Tibial artery (tissue), 4 donors: ENCODE data around the gene SV2B.

Experiments
- DNase-seq, 2 donors: peaks; one replicate each; pipeline ENCODE4 v3.0.0-alpha.2; 2019
- H3K27ac ChIP-seq, 2 donors: fragments of 200-600 bp; sonication (generic) in 1 of 2; 1 replicate in 1 of 2; 2 replicates in 1 of 2; pipeline ENCODE4 v1.5.1; 2018 to 2019; ENCODE audit warnings: mild to moderate bottlenecking in 1 of 2
- H3K27me3 ChIP-seq, 2 donors: fragments of 200-600 bp; sonication (generic) in 1 of 2; one replicate each; pipeline versions ENCODE4 v1.5.1 to v1.6.0; 2016 to 2019
- H3K36me3 ChIP-seq, 3 donors: fragments of 200-600 bp; sonication (generic) in 2 of 3; one replicate each; pipeline ENCODE4 v1.5.1; 2016 to 2019; ENCODE audit warnings: mild to moderate bottlenecking in 2 of 3
- H3K4me1 ChIP-seq, 4 donors: fragments of 200-600 bp; sonication (generic) in 2 of 4; 1 replicate in 3 of 4; 2 replicates in 1 of 4; pipeline ENCODE4 v1.5.1; 2016 to 2019
- H3K4me3 ChIP-seq, 2 donors: fragments of 200-600 bp; sonication (generic) in 1 of 2; 1 replicate in 1 of 2; 2 replicates in 1 of 2; pipeline ENCODE4 v1.5.1; 2018 to 2019; ENCODE audit warnings: mild to moderate bottlenecking in 2 of 2
- H3K9me3 ChIP-seq, 3 donors: fragments of 200-600 bp; sonication (generic) in 1 of 3; one replicate each; pipeline ENCODE4 v1.5.1; 2016 to 2019
- intact Hi-C: fragments of 100-400 bp; cut with DNase I; formaldehyde crosslinking; loops from one replicate; pipeline ENCODE4 v1.15.0; 2023; ENCODE audit warnings: low total_unique reads
- TF ChIP-seq, protein P1 (sequence below), 2 experiments: fragments of 200-600 bp in 1 of 2; fragments of 450-650 bp in 1 of 2; IDR thresholded peaks; one replicate each; pipeline ENCODE4 v1.5.1; 2017 to 2019; ENCODE audit warnings: antibody characterized with exemption in 2 of 2, mild to moderate bottlenecking in 1 of 2, moderate library complexity in 1 of 2

Gene SV2B

DNA sequence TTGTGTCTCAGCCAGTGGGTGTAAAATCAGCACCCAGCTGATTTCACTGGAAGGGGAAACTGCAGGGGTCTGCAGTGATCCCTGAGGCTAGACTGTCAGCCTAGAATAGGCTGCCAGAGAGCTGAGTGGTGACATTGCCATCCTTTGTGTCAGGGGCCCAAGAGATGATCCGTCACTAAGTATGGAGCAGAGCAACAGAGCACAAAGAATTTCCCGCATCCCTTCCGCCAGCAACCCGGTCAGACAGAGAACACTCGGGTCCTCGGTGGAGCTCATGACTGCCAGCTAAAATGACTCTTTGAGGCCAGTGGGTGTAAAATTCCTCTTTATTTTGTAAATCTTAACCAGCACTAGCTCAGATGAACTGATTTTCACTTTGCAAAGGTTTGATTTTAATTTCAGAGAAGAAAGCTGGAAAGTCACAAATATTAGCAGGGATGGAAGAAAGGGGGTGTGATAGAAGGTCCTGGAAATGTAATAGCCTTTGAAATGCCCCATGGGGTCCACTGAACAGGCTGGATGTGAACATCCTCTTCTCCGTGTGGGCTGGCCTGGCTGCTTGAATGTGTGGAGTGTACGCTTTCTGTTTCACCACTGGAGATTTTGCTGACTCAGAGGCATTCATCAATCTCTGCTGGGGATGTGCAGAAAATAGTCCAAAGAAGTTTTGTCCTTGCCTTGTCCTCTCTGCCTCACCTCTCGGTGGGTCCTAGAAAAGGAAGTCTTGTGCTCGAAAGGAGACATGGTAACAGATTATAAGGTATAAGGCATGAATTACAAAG is 138.8 kb downstream of the SV2B start:
- Histone ChIP-seq H3K4me1 (no peaks in the 10 kb centered on the region), H3K9me3 (no peaks in the 10 kb centered on the region), H3K36me3 (no peaks in the 10 kb centered on the region), H3K27ac (no peak overlapping the region), H3K27me3 (no peaks in the 10 kb centered on the region), H3K4me3 (no peak overlapping the region)
- intact Hi-C loops: no loop called here
- no peak for DNase-seq
- TF ChIP-seq, protein P1, sequence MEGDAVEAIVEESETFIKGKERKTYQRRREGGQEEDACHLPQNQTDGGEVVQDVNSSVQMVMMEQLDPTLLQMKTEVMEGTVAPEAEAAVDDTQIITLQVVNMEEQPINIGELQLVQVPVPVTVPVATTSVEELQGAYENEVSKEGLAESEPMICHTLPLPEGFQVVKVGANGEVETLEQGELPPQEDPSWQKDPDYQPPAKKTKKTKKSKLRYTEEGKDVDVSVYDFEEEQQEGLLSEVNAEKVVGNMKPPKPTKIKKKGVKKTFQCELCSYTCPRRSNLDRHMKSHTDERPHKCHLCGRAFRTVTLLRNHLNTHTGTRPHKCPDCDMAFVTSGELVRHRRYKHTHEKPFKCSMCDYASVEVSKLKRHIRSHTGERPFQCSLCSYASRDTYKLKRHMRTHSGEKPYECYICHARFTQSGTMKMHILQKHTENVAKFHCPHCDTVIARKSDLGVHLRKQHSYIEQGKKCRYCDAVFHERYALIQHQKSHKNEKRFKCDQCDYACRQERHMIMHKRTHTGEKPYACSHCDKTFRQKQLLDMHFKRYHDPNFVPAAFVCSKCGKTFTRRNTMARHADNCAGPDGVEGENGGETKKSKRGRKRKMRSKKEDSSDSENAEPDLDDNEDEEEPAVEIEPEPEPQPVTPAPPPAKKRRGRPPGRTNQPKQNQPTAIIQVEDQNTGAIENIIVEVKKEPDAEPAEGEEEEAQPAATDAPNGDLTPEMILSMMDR (IDR thresholded peaks at IDR 0.05): no peak

DNA sequence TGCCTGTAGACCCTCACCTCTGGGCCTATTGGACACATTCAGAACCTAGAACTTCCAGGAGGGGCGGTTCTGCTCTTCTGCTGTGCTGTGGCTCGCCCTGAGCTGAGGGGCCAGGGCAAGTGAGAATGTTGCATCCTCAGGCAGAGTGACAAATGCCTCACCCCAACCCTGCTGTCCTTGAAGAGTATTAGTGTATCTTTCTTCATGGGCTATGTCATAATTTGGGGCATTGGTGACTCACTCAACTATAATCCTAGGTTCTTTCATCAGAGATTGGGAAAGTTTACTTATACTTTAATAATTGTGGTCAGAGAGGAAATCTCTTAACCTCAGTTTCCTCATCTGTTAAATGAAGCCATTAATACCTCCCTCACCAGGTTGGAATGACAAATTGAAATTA is 143.8 kb downstream of the SV2B start:
- H3K36me3 ChIP-seq: no peaks in the 10 kb centered on the region
- H3K4me3 ChIP-seq: no peak overlapping the region
- intact Hi-C loops: no loop called here
- no peaks in the 10 kb centered on the region for H3K4me1 ChIP-seq
- no peak for DNase-seq
- TF ChIP-seq, protein P1 (IDR thresholded peaks at IDR 0.05): no peak
- no peak overlapping the region for H3K27ac ChIP-seq
- no peaks in the 10 kb centered on the region for H3K27me3 ChIP-seq
- H3K9me3 ChIP-seq: no peaks in the 10 kb centered on the region

DNA sequence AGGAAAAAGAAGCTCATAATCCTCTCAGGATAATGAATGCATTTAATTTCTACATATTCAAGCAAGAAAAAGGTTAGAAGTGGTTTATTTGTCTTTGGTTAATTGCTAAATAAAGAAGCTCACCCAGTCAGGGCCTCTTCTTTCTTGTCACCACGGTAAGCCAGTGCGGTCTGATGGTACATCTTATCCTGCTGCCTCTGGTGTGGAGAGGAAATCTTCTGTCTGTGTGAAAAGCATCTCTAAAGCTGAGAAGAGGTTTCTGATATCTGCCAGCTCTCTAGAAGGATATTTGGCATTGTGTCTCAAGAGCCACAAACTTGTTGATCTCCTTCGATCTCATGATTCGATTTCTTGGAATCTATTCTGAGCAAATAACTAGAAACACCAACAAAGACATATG is 144.9 kb downstream of the SV2B start:
- no peak for DNase-seq
- no peak overlapping the region for H3K27ac ChIP-seq
- no peak overlapping the region for H3K4me3 ChIP-seq
- no peaks in the 10 kb centered on the region for H3K27me3 ChIP-seq
- no peaks in the 10 kb centered on the region for H3K4me1 ChIP-seq
- intact Hi-C loops: no loop called here
- H3K9me3 ChIP-seq: no peaks in the 10 kb centered on the region
- TF ChIP-seq, protein P1 (IDR thresholded peaks at IDR 0.05): no peak
- no peaks in the 10 kb centered on the region for H3K36me3 ChIP-seq

- Histone ChIP-seq H3K4me1 (no peaks in the 10 kb centered on the region), H3K27me3 (no peaks in the 10 kb centered on the region), H3K27ac (no peak overlapping the region), H3K36me3 (no peaks in the 10 kb centered on the region), H3K4me3 (no peak overlapping the region), H3K9me3 (no peaks in the 10 kb centered on the region)
- no peak for DNase-seq
- intact Hi-C loops: no loop called here
- TF ChIP-seq, protein P1 (IDR thresholded peaks at IDR 0.05): no peak
These were observed 146.9 kb downstream of the SV2B start for GRCh38 chr15:91246998-91247397.

GRCh38 chr15:91249591-91249990 is 149.5 kb downstream of the SV2B start:
- no peaks in the 10 kb centered on the region for H3K4me1 ChIP-seq
- no peaks in the 10 kb centered on the region for H3K27me3 ChIP-seq
- H3K36me3 ChIP-seq: no peaks in the 10 kb centered on the region
- no peaks in the 10 kb centered on the region for H3K9me3 ChIP-seq
- H3K4me3 ChIP-seq: no peak overlapping the region
- intact Hi-C loops: no loop called here
- H3K27ac ChIP-seq: no peak overlapping the region
- TF ChIP-seq, protein P1 (IDR thresholded peaks at IDR 0.05): no peak
- no peak for DNase-seq
